Kidney tubule cell (primary cell): ENCODE results near the gene B4GALT5.

ENCODE experiments used
- DNase-seq: peaks from one replicate; pipeline ENCODE4 v3.0.0-alpha.2; 2018; ENCODE audit warnings: low spot score

B4GALT5 gene

GRCh38 chr20:49657118-49657901 is 56.4 kb downstream of the B4GALT5 start:
- peak; percentile 31 for DNase-seq

- DNase-seq, result peak; percentile 42
These were observed 57.4 kb downstream of the B4GALT5 start for GRCh38 chr20:49656304-49656703.

- no peak for DNase-seq
These were observed 59.7 kb downstream of the B4GALT5 start for GRCh38 chr20:49653925-49654434.

- no peak for DNase-seq
These were observed 64.0 kb downstream of the B4GALT5 start for GRCh38 chr20:49649672-49650071.

GRCh38 chr20:49647550-49647949 is 66.1 kb downstream of the B4GALT5 start:
- DNase-seq, result no peak

GRCh38 chr20:49646528-49646927 is 67.2 kb downstream of the B4GALT5 start:
- DNase-seq, result no peak

- peak; percentile 50 for DNase-seq
These were observed 67.6 kb downstream of the B4GALT5 start for GRCh38 chr20:49646126-49646525.

- DNase-seq, result no peak
These were observed 68.6 kb downstream of the B4GALT5 start for GRCh38 chr20:49644980-49645565.

- DNase-seq, result no peak
These were observed 70.9 kb downstream of the B4GALT5 start for GRCh38 chr20:49642816-49643215.

GRCh38 chr20:49641683-49642656 is 71.7 kb downstream of the B4GALT5 start:
- DNase-seq, result no peak

GRCh38 chr20:49637046-49637637 is 76.5 kb downstream of the B4GALT5 start:
- no peak for DNase-seq

- no peak for DNase-seq
These were observed 77.2 kb downstream of the B4GALT5 start for GRCh38 chr20:49636447-49636846.

GRCh38 chr20:49635866-49636265 is 77.8 kb downstream of the B4GALT5 start:
- no peak for DNase-seq

- peak; percentile 25 for DNase-seq
These were observed 78.5 kb downstream of the B4GALT5 start for GRCh38 chr20:49635166-49635565.

GRCh38 chr20:49634116-49634515 is 79.6 kb downstream of the B4GALT5 start:
- no peak for DNase-seq

GRCh38 chr20:49633643-49634042 is 80.0 kb downstream of the B4GALT5 start:
- DNase-seq, result no peak

GRCh38 chr20:49633023-49633422 is 80.7 kb downstream of the B4GALT5 start:
- no peak for DNase-seq

GRCh38 chr20:49631856-49632418 is 81.7 kb downstream of the B4GALT5 start:
- DNase-seq, result no peak

- no peak for DNase-seq
These were observed 82.5 kb downstream of the B4GALT5 start for GRCh38 chr20:49631061-49631716.

GRCh38 chr20:49630396-49630951 is 83.2 kb downstream of the B4GALT5 start:
- DNase-seq, result no peak

GRCh38 chr20:49629606-49630005 is 84.1 kb downstream of the B4GALT5 start:
- no peak for DNase-seq
